AG10803 (cell line): Measurements from ENCODE around the gene SMG5.

Source experiments
- DNase-seq: peaks from one replicate; pipeline ENCODE4 v3.0.0; 2010; ENCODE audit warnings: low read depth
- H3K4me3 ChIP-seq: 2 replicates; pipeline ENCODE4 v1.5.1; 2011; ENCODE audit warnings: mild to moderate bottlenecking, low read length, control low read depth
- TF ChIP-seq, protein P1 (sequence below): conservative IDR thresholded peaks from 2 replicates; pipeline ENCODE4 v1.5.1; 2011; ENCODE audit warnings: mild to moderate bottlenecking, low read length, control low read depth, inconsistent platforms

The SMG5 gene

DNA sequence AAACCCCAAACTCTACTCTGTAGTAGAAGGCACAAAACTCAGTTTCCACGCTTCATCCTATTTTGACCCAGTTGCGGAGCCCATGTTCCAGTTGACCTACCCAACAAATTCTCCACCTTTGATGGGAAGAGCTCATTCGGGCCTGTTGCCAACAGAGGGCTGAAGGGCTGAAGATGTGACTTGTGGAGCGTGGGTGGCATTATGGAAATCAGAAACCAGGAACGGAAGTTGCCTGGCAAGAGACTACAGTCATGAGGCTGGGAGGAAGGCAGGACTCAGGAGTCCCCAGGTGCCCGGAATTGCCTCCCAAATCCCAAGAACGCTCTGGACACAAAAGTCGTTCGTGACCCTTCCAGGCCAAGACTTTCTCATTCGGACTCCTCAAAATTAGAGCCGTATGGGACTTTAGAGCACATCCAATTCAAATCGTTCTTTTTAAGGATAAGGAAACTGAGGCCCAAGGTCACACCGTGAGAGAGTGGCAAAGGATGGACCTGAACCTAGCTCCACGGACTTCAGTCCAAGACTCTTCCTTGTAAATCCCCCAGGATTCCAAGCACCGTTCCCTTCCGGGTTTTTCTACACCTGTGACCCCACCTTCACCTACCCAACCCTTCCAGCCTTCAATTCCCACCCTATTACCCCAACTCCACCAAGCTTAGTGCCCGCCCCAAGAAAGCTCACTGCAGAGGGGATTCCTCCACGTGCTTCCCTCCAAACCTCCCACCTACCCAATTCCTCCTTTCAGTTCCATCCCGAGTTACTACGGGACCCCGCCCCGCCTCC is 739 bp downstream of the SMG5 start:
- no peak for DNase-seq
- TF ChIP-seq, protein P1, sequence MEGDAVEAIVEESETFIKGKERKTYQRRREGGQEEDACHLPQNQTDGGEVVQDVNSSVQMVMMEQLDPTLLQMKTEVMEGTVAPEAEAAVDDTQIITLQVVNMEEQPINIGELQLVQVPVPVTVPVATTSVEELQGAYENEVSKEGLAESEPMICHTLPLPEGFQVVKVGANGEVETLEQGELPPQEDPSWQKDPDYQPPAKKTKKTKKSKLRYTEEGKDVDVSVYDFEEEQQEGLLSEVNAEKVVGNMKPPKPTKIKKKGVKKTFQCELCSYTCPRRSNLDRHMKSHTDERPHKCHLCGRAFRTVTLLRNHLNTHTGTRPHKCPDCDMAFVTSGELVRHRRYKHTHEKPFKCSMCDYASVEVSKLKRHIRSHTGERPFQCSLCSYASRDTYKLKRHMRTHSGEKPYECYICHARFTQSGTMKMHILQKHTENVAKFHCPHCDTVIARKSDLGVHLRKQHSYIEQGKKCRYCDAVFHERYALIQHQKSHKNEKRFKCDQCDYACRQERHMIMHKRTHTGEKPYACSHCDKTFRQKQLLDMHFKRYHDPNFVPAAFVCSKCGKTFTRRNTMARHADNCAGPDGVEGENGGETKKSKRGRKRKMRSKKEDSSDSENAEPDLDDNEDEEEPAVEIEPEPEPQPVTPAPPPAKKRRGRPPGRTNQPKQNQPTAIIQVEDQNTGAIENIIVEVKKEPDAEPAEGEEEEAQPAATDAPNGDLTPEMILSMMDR: no peak
- peak overlapping the region; percentile 96 for H3K4me3 ChIP-seq

DNA sequence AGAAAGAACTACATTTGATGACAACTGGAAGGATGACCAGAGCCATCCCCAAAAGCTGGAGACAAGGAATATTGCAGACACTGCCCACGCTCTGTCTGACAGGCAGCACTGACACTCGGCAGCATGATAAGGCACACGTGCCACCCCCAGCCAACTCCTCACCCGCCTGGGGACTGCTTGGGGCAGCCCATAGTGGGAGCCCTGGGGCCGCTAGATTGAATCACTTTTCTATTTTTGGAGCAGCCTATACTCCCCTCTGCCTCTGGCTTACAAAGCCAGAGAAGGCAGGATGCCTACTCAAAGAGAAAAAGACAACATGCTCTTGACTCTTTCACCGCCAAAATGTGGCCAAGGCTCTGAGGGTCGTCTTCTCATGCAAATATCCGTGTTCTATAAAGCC is 1.3 kb downstream of the SMG5 start:
- TF ChIP-seq, protein P1: no peak; the same call in 1 of the 2 replicates
- H3K4me3 ChIP-seq: peak overlapping the region; percentile 96
- peak; percentile 35 for DNase-seq

DNA sequence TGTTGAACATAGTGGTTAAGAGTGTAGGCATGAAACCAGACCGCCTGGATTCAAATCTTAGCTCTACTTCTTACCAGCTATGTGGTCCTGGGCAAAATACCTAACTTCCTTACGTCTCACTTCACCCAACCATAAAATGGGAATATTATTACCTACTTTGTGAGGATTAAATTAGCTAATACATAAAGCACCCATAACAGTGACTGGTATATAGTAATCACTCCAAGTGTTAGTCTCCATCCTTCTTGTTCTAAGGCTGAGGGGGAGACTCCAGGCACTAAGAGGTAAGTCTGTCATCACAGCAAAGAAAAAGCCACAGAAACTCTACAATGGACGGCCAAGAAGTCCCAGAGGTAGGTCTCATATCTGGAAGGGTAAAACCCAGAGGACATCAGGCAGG is 2.8 kb downstream of the SMG5 start:
- no peak for DNase-seq
- no peak overlapping the region for H3K4me3 ChIP-seq
- TF ChIP-seq, protein P1: no peak

DNA sequence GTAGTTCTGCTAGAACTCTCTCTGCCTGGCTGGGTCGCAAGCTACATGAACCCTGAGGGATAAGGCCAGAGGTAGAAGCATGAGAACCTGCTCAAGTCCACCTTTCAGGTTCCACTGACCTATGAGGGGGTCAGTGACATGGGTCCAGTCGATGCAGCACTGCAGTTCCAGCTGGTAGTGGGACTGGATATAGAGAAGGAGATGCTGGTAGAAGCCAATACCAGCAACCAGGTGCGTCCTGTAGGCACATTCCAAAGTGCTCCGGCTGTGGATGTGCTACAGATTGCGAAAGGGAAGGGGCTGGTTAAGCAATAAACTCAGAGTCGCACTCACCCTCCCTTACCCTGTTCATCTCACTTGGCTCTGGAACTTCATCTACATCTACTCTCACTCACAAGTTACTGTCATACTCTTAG is 5.7 kb downstream of the SMG5 start:
- TF ChIP-seq, protein P1: no peak
- no peak overlapping the region for H3K4me3 ChIP-seq
- DNase-seq: peak; percentile 55

DNA sequence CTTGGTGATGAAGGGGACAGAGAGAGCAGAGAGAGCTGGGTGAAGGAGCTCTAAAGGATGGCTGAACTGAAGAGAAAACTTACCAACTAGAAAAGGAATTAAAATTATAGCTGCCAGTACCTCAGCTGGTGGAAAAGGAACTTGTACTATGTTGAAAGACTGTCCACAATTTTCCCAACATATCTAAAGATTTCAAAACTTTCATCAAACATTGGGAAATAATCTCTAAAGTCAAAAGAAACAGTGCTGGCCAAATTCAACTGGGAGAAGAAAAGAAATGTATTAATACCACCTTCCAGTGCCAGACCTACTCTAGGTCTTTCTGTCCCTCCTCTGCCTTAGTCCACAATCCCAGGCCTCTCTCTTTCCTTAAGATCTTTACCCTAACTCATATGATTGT is 6.1 kb downstream of the SMG5 start:
- peak; percentile 70 for DNase-seq
- H3K4me3 ChIP-seq: no peak overlapping the region
- TF ChIP-seq, protein P1: no peak

DNA sequence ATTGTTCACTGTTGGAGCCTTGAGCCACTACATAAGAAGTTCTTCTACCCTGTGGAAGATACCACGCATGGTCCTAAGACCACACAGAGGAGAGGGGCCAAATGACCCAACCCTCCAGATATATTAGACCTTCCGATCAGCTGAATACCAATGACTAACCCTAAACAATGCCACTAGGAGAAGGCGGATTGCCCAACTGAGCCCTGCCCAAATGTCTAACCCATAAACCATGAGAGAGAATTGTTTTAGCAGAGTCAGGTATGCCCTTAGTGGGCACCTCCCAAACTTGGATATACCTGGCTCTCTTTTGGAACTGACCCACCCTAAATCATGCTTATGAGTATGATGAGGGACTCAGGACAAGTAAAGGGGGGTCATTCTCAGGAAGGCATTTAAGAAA is 12.3 kb downstream of the SMG5 start:
- TF ChIP-seq, protein P1: no peak
- DNase-seq: no peak
- no peak overlapping the region for H3K4me3 ChIP-seq

DNA sequence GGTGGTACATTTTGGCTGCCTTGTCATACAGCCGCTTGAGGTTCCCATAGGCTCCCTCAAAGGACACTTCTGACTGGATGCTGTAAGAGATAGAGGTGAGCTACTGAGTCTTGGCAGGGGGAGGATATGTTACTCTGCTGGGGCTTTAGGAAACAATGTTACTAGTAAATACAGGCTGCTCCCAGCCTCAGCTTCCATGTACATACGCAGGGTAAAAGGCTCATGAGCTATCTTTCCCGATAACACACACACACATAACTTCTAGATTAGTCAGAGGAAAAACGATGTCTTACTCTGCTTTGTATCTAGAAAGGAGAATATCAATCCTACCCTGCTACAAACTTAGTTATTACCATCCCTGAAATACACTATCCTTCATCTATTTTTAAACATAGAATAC is 14.3 kb downstream of the SMG5 start:
- no peak for DNase-seq
- TF ChIP-seq, protein P1: no peak
- H3K4me3 ChIP-seq: no peak overlapping the region
